GM18526 (cell line): Measurements from ENCODE around the gene COL4A2.

Experiments used
- POLR2A ChIP-seq: IDR thresholded peaks from 3 replicates; pipeline ENCODE4 v1.6.1; 2011; ENCODE audit not compliant: insufficient read length; ENCODE audit errors: extremely low read depth

The COL4A2 gene

GRCh38 chr13:110268061-110268460 is 39.0 kb upstream of the COL4A2 start:
- TF ChIP-seq POLR2A, result no peak

- TF ChIP-seq POLR2A, result no peak
These were observed 38.4 kb upstream of the COL4A2 start for GRCh38 chr13:110268576-110269185.

- TF ChIP-seq POLR2A, result no peak
These were observed 37.4 kb upstream of the COL4A2 start for GRCh38 chr13:110269509-110270185.

- no peak for TF ChIP-seq POLR2A
These were observed 36.6 kb upstream of the COL4A2 start for GRCh38 chr13:110270507-110270906.

- no peak for TF ChIP-seq POLR2A
These were observed 35.8 kb upstream of the COL4A2 start for GRCh38 chr13:110271313-110271712.

- no peak for TF ChIP-seq POLR2A
These were observed 34.9 kb upstream of the COL4A2 start for GRCh38 chr13:110272227-110272626.

GRCh38 chr13:110272651-110273050 is 34.4 kb upstream of the COL4A2 start:
- no peak for TF ChIP-seq POLR2A

GRCh38 chr13:110273254-110273653 is 33.8 kb upstream of the COL4A2 start:
- TF ChIP-seq POLR2A, result no peak

- TF ChIP-seq POLR2A, result no peak
These were observed 32.4 kb upstream of the COL4A2 start for GRCh38 chr13:110274687-110275086.

- no peak for TF ChIP-seq POLR2A
These were observed 31.0 kb upstream of the COL4A2 start for GRCh38 chr13:110275931-110276552.

GRCh38 chr13:110276553-110276950 is 30.5 kb upstream of the COL4A2 start:
- TF ChIP-seq POLR2A, result no peak

GRCh38 chr13:110277357-110277975 is 29.6 kb upstream of the COL4A2 start:
- no peak for TF ChIP-seq POLR2A

- no peak for TF ChIP-seq POLR2A
These were observed 28.2 kb upstream of the COL4A2 start for GRCh38 chr13:110278859-110279258.

GRCh38 chr13:110279684-110280083 is 27.4 kb upstream of the COL4A2 start:
- no peak for TF ChIP-seq POLR2A

- TF ChIP-seq POLR2A, result no peak
These were observed 26.8 kb upstream of the COL4A2 start for GRCh38 chr13:110280231-110280813.
